HUDEP-2 (cell line): ENCODE data around the gene PLEKHA7.
"Not testable (repeated sequence)": the region's sequence is repeated elsewhere in the genome, so short reads cannot be mapped to it uniquely, and the experiment has no call there.

Experiments
- DNase-seq, 76 experiments: peaks; one replicate each; lab custom pipeline; 2025; ENCODE audit not compliant: unreplicated experiment in 76 of 76; lab: John Stamatoyannopoulos, UW

The PLEKHA7 gene

DNA sequence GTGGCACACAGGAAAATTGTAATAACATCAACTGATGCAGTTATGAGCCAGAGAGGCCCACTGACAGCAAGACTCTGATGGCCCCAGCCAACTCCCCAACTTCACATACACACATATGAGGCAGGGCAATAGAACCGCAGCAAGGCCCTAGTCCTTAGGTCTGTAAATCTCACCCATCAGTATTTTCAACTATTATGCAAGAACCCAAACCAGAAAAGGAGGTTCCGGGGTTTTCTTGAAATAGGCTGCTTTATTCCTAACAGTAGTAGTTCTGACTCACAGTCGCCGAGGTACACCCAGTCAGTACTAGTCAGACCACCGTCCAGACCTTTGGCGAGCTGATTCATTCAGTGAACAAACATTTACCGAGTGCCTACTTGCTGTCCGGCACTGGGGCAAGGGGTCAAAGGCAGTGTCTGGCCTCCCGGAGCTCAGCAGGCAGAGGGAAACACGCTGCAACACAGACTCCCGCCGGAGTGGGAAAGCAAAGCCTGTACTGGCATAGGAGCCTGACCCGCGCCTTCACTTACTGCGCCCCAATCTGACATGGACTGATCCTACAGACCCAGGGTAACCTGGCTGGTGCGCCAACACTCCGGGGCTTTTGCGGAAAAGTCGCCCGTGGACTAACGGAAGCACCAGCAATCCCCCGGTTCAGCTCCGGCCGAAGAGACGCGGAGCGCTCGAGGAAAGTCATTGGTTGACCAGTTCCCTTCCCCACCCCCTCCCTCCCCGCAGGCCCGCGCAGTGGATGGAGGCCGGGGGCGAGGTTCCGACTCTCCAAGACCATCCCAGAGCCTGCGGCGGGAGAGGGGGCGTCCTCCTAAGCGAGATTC is 1.3 kb downstream of the PLEKHA7 start:
- DNase-seq: no peak

DNA sequence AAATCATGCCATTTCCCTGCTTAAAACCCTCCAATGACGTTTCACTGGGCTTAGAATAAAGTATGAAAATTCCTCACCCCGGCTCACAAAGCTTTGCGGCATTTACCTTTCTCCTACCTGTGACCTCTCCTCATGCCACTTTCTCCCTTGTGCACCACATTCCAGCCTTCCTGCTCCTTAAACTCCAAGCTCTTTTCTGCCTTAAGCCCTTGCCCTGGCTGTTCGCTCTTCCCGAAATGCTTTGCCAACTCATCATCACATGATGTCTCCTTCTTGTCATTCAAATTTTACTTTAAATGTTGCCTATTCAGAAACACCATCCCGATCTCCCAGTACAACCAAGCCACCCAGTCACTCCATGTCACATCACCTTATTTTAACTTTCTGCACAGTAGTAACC is 2.0 kb downstream of the PLEKHA7 start:
- no peak for DNase-seq

GRCh38 chr11:17010851-17011420 is 3.3 kb downstream of the PLEKHA7 start:
- no peak for DNase-seq

DNA sequence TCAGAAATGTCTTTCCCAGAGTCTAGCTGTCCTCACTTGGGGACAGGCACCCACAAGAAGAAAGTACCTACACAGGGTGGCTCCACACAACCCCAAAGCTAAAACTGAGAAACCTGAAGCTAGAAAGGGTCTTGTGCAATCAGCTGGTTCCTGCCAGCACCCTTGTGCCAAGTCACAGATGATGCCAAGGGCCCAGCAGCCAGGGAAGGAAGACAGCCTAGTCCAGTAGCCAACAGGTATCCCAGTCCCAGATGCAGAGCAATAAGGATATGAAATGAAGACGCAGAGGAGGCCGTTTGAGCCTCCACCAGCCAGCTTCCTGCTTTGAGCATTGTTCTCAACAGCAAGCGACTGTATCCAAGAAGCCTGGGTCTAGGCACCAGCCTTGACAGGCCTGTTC is 6.1 kb downstream of the PLEKHA7 start:
- DNase-seq: no peak

- DNase-seq: no peak
Measured at GRCh38 chr11:17005646-17006045, 8.6 kb downstream of the PLEKHA7 start.

GRCh38 chr11:17004486-17005148 is 9.6 kb downstream of the PLEKHA7 start:
- no peak for DNase-seq

GRCh38 chr11:17003426-17003825 is 10.8 kb downstream of the PLEKHA7 start:
- DNase-seq: no peak

GRCh38 chr11:17002543-17002942 is 11.7 kb downstream of the PLEKHA7 start:
- no peak for DNase-seq

GRCh38 chr11:17001806-17002205 is 12.4 kb downstream of the PLEKHA7 start:
- DNase-seq: no peak

DNA sequence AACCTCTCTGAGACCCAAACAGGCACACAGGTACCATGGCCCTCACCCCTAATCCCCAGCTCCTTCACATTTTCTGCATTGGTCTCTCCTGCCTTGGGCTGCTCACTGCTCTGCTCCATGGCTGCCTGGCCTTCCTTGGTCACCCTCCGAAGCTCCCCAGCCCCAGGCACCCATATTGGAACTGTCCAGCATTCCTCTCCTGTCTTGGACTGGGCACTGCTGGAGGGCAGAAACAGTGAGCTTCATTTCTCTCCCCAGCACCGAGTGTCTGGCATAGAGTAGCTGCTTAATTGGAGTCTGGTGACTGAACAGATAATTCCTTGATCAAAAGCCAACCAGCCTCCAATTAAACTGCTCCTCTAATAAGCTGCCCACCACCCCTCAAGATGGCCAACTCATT is 13.2 kb downstream of the PLEKHA7 start:
- no peak for DNase-seq

- not testable (repeated sequence) for DNase-seq
Measured at GRCh38 chr11:17000253-17000652, 14.0 kb downstream of the PLEKHA7 start.

DNA sequence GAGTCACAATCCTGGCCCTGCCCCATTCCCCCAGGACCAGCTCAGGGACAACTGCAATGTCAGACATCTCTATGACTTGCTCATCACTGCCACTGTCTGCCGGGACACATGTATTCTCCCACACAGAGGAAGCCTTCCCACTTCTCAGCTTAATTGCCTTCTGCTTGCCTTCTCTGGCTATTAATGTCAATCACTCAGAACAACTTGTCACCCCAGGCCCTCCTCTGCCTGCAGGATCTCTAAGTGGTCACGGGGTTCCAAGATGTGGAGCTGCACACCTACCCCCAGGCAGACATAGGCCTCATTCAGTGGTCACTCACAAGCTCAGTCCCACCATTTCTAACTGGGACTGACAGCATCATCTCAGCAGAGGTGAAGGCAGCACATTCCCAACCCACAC is 15.1 kb downstream of the PLEKHA7 start:
- DNase-seq: no peak

- no peak for DNase-seq
Measured at GRCh38 chr11:16997624-16998023, 16.6 kb downstream of the PLEKHA7 start.

- DNase-seq: no peak
Measured at GRCh38 chr11:16993495-16993894, 20.7 kb downstream of the PLEKHA7 start.

DNA sequence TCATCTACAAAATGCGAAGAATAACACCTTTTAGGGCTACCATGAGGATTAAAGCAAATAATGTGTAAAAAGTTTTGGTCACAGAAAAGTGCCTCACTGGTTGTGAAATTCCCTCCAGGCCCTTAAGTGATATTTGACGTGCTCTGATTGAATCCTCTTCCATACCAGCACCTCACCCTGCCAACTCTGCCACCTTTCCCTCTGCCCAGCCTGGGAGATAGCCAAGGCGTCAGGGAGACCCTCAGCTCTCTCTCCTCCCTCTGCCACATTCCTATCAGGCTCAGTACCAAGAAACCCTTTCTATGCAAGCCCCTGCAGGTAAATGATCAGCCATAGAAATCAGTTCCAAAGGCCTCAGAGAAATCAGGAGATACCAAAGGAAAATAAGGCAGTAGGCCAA is 21.4 kb downstream of the PLEKHA7 start:
- no peak for DNase-seq

DNA sequence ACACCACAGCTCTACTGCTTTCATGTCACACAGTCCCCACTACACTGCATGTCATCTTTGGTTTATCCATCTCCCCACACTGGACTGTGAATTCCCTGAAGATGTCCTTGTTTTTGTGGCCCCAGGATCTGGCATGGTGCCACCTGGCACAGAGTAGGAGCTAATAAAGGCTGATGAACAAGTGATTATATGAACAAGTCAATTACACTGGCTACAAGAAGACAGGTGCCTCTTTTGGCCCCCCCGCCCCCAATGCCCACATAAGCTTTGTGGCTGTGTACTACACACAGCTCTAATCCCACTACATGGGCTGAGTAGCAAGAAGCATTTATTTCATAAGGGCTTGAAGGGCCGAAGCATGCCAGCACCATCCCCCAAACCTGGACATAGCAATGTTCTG is 24.7 kb downstream of the PLEKHA7 start:
- DNase-seq: no peak

GRCh38 chr11:16987205-16987568 is 27.0 kb downstream of the PLEKHA7 start:
- no peak for DNase-seq

GRCh38 chr11:16986434-16987204 is 27.6 kb downstream of the PLEKHA7 start:
- DNase-seq: no peak

DNA sequence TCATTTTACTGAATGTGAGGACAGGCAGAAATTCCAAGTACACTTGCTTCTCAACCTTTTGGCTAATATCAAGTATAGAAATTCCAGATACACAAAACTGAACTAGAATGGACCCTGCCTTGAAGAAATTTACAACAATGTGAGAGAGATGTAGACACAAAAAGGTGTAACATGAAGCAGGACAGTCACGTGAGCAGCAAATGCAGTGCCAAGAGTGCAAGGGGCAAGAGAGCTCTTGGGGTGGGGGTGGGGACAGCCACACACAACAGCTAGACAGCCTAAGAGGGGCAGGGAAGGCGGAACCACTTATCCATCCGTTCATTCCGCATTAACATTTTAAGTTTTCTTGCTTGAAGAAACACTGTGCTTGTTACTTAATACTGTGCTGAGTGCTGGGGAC is 28.9 kb downstream of the PLEKHA7 start:
- no peak for DNase-seq

GRCh38 chr11:16984229-16984628 is 30.0 kb downstream of the PLEKHA7 start:
- DNase-seq: no peak

DNA sequence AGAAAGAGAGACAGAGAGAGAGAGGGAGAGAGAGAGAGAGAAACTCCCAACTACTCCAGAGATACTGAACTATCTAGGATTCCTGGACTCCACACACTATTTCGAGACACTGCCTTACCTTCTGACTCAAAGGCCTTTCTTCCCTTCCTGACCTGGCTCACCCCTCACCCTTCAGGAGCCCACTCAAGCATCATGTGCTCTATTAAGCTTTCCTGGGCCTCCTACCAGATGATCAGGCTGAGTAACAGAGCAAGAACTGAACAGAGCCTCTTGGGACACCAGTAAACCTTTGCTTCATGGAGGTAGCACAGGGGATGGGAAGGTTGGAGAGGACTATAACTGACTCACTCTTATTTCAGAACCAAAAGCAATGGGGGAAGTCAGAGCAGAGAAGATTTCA is 31.4 kb downstream of the PLEKHA7 start:
- DNase-seq: no peak
